Esophagus mucosa (tissue), 1 donor: ENCODE results near the gene RAC3. TPM values are rescaled to one million over a fixed set of nuclear protein-coding genes. Genes with fewer than 3 reads are reported as not detected.

ENCODE experiments used
- ATAC-seq: fragments of 200-7000 bp; cut with Tn5 transposase; one replicate; pipeline ENCODE4 v1.9.1; 2020
- total RNA-seq: library from RNA; stranded (reverse); gene quantifications from one replicate; pipeline ENCODE4 v1.2.4, GENCODE V29; 2023
- donor health status: DM: yes; HTN: yes; CAD: no.

Gene RAC3
- total RNA-seq, 1 donor from 2014 or later: 6.2 TPM

GRCh38 chr17:82077617-82078358 is 46.3 kb downstream of the RAC3 start:
- no peak for ATAC-seq

DNA sequence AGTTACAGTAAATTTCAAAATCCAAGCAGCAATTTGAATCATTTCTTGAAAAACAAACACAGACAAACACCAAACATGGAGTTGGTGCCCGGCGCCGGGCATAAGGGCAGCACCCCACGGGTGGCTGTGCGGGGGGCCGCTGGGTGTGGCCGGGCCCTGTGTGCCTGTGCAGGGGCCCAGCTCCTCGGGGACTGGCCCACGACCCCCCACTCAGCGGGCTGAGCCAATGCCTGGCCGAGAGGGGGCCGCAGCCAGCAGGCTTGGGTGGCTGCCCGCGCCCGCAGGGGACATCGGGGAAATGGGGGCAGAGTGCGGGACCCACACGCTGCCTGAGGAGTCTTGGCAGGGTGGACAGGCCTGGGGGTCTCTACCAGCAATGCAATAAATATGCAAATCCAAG is 47.0 kb downstream of the RAC3 start:
- no peak for ATAC-seq

DNA sequence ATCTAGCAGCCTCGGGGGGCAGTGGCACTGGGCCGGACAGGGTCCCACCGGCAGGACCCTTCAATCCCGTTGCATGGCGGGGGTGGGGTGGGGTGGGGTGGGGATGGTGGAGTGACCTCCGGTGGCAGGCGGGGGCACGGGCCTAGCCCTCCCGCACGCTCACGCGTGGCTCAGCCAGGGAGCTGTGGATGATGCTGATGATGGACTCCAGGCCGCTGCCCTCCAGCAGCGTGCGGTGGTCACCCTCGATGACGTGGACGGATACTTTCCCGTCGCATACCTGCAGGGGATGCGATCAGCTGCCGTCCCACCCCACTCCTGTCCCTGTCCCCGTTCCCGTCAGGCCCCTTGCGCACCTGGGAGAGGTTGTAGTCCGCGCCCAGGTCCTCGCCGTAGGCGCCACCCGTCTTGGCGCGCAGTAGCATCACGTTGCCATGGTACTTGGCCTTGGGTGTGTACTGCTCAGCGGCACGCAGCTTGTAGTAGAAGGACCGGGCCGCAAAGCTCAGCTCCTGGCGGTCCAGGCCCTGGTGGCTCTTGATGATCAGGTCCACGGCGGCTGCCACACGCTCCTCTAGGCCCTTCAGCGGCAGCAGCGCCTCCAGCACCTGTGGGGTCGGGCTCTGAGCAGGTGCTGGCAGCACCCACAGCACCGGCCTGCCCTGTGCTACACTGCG is 47.7 kb downstream of the RAC3 start:
- no peak for ATAC-seq

GRCh38 chr17:82080048-82080788 is 48.7 kb downstream of the RAC3 start:
- no peak for ATAC-seq

DNA sequence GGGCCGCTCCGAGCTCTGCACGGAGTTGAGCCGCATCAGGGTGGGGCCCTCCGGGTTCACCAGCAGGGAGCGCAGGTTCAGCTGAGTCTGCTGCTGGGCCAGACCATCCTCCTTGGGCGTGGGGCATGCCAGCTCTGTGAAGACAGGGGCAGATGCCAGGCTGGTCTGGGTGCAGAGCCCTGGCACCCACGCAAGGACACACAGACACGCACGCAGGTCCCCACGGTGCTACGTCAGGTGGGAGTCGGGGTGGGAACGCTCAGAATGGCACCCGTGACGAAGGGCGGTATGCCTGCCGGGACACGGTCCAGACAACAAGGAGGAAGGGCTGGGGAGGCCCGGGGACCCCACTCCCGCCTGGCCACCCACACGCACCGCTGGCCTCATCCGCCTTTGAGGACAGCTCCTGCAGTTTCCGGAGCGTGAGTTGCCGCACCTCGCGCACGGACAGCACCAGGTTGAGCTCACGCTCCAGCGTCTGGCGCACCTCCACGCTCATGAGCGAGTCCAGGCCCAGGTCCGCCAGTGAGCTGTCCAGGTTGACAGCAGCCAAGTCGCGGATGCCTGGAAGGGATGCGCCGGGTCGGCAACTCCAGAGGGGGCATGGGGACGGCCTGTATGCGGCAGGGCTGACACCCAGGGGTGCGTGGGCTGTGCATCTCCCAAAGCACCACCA is 49.4 kb downstream of the RAC3 start:
- ATAC-seq: no peak

DNA sequence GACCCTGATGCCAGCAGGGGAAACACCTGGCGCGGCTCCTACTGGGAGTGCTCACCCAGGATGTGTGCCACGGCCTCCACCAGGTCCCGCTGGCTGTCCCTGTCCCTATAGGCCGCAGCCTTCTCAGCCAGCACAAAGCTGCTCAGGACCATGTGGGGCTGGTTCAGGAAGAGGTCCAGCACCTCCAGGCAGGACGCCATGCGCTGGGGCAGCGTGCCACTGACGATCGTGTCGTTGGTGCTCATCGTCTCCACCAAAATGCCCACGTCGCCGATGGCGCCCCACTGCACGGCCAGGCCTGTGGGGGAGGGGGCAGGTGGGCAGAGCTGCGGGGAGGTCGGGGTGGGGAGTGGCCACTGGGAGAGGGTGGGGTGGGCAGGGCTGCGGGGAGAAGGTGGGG is 50.1 kb downstream of the RAC3 start:
- ATAC-seq: no peak

DNA sequence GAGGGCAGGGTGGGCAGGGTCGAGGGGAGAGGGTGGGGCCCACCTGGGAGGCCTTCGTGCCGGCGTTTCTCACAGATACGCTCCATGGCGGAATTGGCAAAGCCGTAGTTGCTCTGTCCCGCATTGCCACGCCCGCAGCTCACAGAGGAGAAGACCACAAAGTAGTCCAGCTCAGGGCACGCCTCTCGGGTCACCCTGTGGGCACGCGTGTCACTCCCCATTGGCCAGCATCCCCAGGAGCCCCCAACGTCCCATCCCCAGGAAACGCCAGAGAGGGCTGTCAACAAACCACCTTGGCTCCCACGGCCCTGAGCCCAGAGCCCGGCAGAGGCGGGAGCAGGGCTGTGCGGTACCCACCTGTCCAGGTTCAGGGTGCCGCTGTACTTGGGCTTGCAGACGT is 50.5 kb downstream of the RAC3 start:
- no peak for ATAC-seq

- no peak for ATAC-seq
Observed at GRCh38 chr17:82082456-82082855, 51.0 kb downstream of the RAC3 start.

DNA sequence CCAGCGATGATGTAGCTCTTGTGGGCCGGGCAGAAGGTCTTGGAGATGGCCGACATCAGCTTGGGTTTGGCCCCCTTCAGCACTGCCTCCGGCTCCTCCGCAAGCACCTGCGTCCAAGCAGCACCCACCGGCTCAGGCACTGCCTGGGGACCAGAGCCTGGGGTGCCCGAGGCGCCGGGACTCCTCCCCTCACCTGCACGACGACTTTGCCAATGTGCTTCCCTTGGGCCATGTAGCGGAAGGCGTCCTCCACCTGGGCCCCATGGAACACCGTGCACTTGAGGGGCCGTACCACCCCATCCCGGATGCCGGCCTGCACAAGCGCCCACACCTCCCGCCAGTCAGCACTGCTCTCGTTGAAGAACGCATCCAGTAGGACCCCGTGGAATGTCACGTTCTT is 51.5 kb downstream of the RAC3 start:
- no peak for ATAC-seq

Other genes with a start within 250 kb of the RAC3 start
- gene GCGR, start 227.5 kb upstream of the RAC3 start, total RNA-seq: 0.08 TPM
- 18.7 TPM for gene MCRIP1, start 198.4 kb upstream of the RAC3 start, total RNA-seq
- gene PPP1R27, start 196.6 kb upstream of the RAC3 start, total RNA-seq: 0.24 TPM
- 812 TPM for gene P4HB, start 171.1 kb upstream of the RAC3 start, total RNA-seq
- gene ARHGDIA, start 160.3 kb upstream of the RAC3 start, total RNA-seq: 300 TPM
- 68.9 TPM for gene ALYREF, start 140.1 kb upstream of the RAC3 start, total RNA-seq
- 113 TPM for gene ANAPC11, start 140.0 kb upstream of the RAC3 start, total RNA-seq
- gene NPB, start 129.4 kb upstream of the RAC3 start, total RNA-seq: 0.24 TPM
- 36.7 TPM for gene PCYT2, start 120.3 kb upstream of the RAC3 start, total RNA-seq
- gene SIRT7, start 113.5 kb upstream of the RAC3 start, total RNA-seq: 46.2 TPM
- 12.3 TPM for gene MAFG, start 103.9 kb upstream of the RAC3 start, total RNA-seq
- gene PYCR1, start 94.4 kb upstream of the RAC3 start, total RNA-seq: 28.9 TPM
- not detected for gene MYADML2, start 84.4 kb upstream of the RAC3 start, total RNA-seq
- not detected for gene NOTUM, start 70.5 kb upstream of the RAC3 start, total RNA-seq
- 19.0 TPM for gene ASPSCR1, start 54.0 kb upstream of the RAC3 start, total RNA-seq
- 71.8 TPM for gene CENPX, start 8.8 kb upstream of the RAC3 start, total RNA-seq
- gene LRRC45, start 8.4 kb upstream of the RAC3 start, total RNA-seq: 8.4 TPM
- gene DCXR, start 6.0 kb downstream of the RAC3 start, total RNA-seq: 138 TPM
- 21.6 TPM for gene RFNG, start 20.1 kb downstream of the RAC3 start, total RNA-seq
- gene GPS1, start 20.2 kb downstream of the RAC3 start, total RNA-seq: 59.3 TPM
- 78.4 TPM for gene DUS1L, start 34.1 kb downstream of the RAC3 start, total RNA-seq
- 352 TPM for gene FASN, start 66.6 kb downstream of the RAC3 start, total RNA-seq
- gene CCDC57, start 181.2 kb downstream of the RAC3 start, total RNA-seq: 23.2 TPM
- gene SLC16A3, start 197.4 kb downstream of the RAC3 start, total RNA-seq: 50.0 TPM
- 65.7 TPM for gene CSNK1D, start 242.0 kb downstream of the RAC3 start, total RNA-seq